CD4-positive, alpha-beta T cell (primary cell): ENCODE measurements around the gene PDE4B. TPM values are rescaled to one million over a fixed set of nuclear protein-coding genes. Genes with fewer than 3 reads are reported as not detected.

Experiments
- ATAC-seq: fragments of 200-7000 bp; cut with Tn5 transposase; one replicate; pipeline ENCODE4 v1.10.0; 2022; ENCODE audit warnings: mild to moderate bottlenecking; ENCODE audit not compliant: poor library complexity
- CTCF ChIA-PET: fragments of 350-600 bp; sonication (Branson Sonifier 250); formaldehyde crosslinking; loops from one replicate; lab custom pipeline; 2021; ENCODE audit warnings: antibody characterized with exemption, inconsistent platforms; lab: Charles Lee
- POLR2A ChIA-PET: fragments of 350-600 bp; sonication (Branson Sonifier 250); formaldehyde crosslinking; loops from one replicate; lab custom pipeline; 2021; ENCODE audit warnings: antibody characterized with exemption, inconsistent platforms; lab: Charles Lee
- DNase-seq, 14 experiments: peaks; one replicate each; pipeline ENCODE4 v3.0.0-alpha.2; 2013 to 2020; ENCODE audit warnings: mixed read lengths in 2 of 14
- H3K27ac ChIP-seq, 2 donors: one replicate each; pipeline versions ENCODE4 v1.5.1 to v1.7.0; 2013; ENCODE audit warnings: low read length in 2 of 2, low read depth in 1 of 2, mild to moderate bottlenecking in 1 of 2
- H3K27me3 ChIP-seq, 2 experiments: 1 replicate in 1 of 2; 2 replicates in 1 of 2; pipeline versions ENCODE4 v1.6.1 to v1.7.0; 2013; ENCODE audit warnings: low read length in 2 of 2, control low read depth in 1 of 2, mild to moderate bottlenecking in 1 of 2, moderate library complexity in 1 of 2; ENCODE audit not compliant: insufficient read depth in 2 of 2, control insufficient read depth in 1 of 2
- H3K36me3 ChIP-seq: one replicate; pipeline ENCODE4 v1.6.1; 2013; ENCODE audit warnings: low read length, control low read depth; ENCODE audit not compliant: insufficient read depth
- H3K4me1 ChIP-seq: one replicate; pipeline ENCODE4 v1.6.1; 2013; ENCODE audit warnings: low read length, control low read depth; ENCODE audit not compliant: insufficient read depth
- H3K4me3 ChIP-seq: one replicate; pipeline ENCODE4 v1.5.1; 2013; ENCODE audit warnings: mild to moderate bottlenecking, low read length, moderate library complexity
- H3K9me3 ChIP-seq, 2 experiments: 1 replicate in 1 of 2; 2 replicates in 1 of 2; pipeline versions ENCODE4 v1.6.1 to v1.7.0; 2013; ENCODE audit warnings: low read length in 2 of 2, mild to moderate bottlenecking in 2 of 2, control low read depth in 1 of 2, moderate library complexity in 1 of 2; ENCODE audit not compliant: control insufficient read depth in 1 of 2, insufficient read depth in 1 of 2
- H3K27ac Mint-ChIP-seq: one replicate; pipeline ENCODE4 v1.8.0; 2020; ENCODE audit warnings: mixed read lengths
- H3K27me3 Mint-ChIP-seq: one replicate; pipeline ENCODE4 v1.8.0; 2021; ENCODE audit warnings: mixed read lengths
- H3K36me3 Mint-ChIP-seq: one replicate; pipeline ENCODE4 v1.8.0; 2021; ENCODE audit warnings: low read depth, mixed read lengths
- H3K4me1 Mint-ChIP-seq: one replicate; pipeline ENCODE4 v1.8.0; 2021; ENCODE audit warnings: low read depth, mixed read lengths
- H3K4me3 Mint-ChIP-seq: one replicate; pipeline ENCODE4 v1.8.0; 2020; ENCODE audit warnings: mild to moderate bottlenecking, mixed read lengths
- H3K9me3 Mint-ChIP-seq: one replicate; pipeline ENCODE4 v1.8.0; 2020; ENCODE audit warnings: mixed read lengths
- intact Hi-C, 2 experiments: fragments of 100-400 bp; cut with DNase I in 1 of 2; cut with micrococcal nuclease in 1 of 2; formaldehyde crosslinking; loops; one replicate each; pipeline versions ENCODE4 v1.15.1 to v1.9.0; 2023 to 2025; cut with DNase I, micrococcal nuclease
- total RNA-seq, 174 experiments: library from RNA in 2 of 174; stranded (reverse) in 2 of 174; gene quantifications; one replicate each; pipeline ENCODE4 v1.2.3 and lab custom pipeline; 2021 to 2026
- TF ChIP-seq, protein P1 (sequence below): fragments of 200-600 bp; IDR thresholded peaks from one replicate; pipeline ENCODE4 v1.8.0; 2022; ENCODE audit warnings: antibody characterized with exemption, mild to moderate bottlenecking

PDE4B gene
- total RNA-seq, 2 experiments from 2014 or later, result 155 to 159 TPM

DNA sequence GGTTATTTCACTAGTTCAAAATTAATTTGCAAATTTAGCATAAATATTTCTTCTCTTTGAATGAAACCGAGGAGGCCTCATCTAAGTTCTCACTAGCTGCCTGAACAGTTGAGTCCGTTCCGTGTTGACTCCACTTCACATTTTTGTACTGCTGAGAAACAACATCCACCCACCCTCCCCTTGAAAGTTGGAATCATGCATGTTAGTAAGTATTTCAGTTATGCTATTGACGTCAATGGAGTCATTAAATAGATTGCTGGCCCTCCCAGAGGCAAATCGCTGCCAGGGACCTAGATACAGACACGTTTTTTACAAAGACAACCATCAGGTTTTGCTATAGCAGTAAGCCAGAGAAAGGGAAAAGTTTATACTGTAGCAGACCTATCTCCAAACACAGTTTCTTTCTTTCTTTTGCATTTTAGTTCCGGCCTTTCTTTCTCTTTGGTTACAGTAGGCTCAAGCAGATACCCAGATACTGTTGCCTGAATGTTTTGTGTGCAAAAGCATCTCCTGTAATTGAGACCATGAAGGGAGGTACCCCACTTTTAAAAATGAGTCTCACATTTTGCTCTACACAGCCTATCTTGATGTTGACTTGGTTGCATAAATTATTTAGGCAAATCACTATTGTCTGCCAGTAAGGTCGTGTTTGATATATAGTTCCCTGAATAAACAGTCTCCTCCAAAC, 478.7 kb downstream of the PDE4B start:
- peak in 5 of 14 experiments; percentile 23 to 74 (median 45) for DNase-seq
- H3K4me1 ChIP-seq, result peaks cover 43% of the 10 kb centered on the region
- Mint-ChIP-seq H3K4me1 (peaks cover 49% of the 10 kb centered on the region), H3K9me3 (no peaks in the 10 kb centered on the region), H3K36me3 (no peaks in the 10 kb centered on the region), H3K27me3 (no peaks in the 10 kb centered on the region), H3K4me3 (peak overlapping the region; percentile 60), H3K27ac (peak overlapping the region; percentile 86)
- no peaks in the 10 kb centered on the region for H3K27me3 ChIP-seq
- ChIA-PET CTCF (interaction anchor here (1.7 kb wide), 1 partner anchor 29 kb away, joined by 5 read pairs; no protein-coding TSS in a partner anchor), POLR2A (interaction anchor here (0.8 kb wide), 1 partner anchor 60 kb away, joined by 4 read pairs; no protein-coding TSS in a partner anchor)
- H3K4me3 ChIP-seq, result no peak overlapping the region
- no peaks in the 10 kb centered on the region for H3K36me3 ChIP-seq
- peak; percentile 65 for ATAC-seq
- no peaks in the 10 kb centered on the region for H3K9me3 ChIP-seq
- no peak overlapping the region for H3K27ac ChIP-seq
- TF ChIP-seq, protein P1, sequence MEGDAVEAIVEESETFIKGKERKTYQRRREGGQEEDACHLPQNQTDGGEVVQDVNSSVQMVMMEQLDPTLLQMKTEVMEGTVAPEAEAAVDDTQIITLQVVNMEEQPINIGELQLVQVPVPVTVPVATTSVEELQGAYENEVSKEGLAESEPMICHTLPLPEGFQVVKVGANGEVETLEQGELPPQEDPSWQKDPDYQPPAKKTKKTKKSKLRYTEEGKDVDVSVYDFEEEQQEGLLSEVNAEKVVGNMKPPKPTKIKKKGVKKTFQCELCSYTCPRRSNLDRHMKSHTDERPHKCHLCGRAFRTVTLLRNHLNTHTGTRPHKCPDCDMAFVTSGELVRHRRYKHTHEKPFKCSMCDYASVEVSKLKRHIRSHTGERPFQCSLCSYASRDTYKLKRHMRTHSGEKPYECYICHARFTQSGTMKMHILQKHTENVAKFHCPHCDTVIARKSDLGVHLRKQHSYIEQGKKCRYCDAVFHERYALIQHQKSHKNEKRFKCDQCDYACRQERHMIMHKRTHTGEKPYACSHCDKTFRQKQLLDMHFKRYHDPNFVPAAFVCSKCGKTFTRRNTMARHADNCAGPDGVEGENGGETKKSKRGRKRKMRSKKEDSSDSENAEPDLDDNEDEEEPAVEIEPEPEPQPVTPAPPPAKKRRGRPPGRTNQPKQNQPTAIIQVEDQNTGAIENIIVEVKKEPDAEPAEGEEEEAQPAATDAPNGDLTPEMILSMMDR, result no peak
- intact Hi-C loops, result no loop called here

GRCh38 chr1:66271904-66272254, 479.2 kb downstream of the PDE4B start:
- Histone ChIP-seq H3K27me3 (no peaks in the 10 kb centered on the region), H3K4me1 (peaks cover 42% of the 10 kb centered on the region), H3K4me3 (no peak overlapping the region), H3K27ac (no peak overlapping the region), H3K36me3 (no peaks in the 10 kb centered on the region), H3K9me3 (no peaks in the 10 kb centered on the region)
- peak overlapping the region; percentile 86 for H3K27ac Mint-ChIP-seq
- H3K4me3 Mint-ChIP-seq, result no peak overlapping the region
- ChIA-PET POLR2A (interaction anchor here (0.8 kb wide), 1 partner anchor 60 kb away, joined by 4 read pairs; no protein-coding TSS in a partner anchor), CTCF (interaction anchor here (1.7 kb wide), 1 partner anchor 29 kb away, joined by 5 read pairs; no protein-coding TSS in a partner anchor)
- TF ChIP-seq, protein P1, result no peak
- intact Hi-C loops, result no loop called here
- H3K4me1 Mint-ChIP-seq, result peaks cover 54% of the 10 kb centered on the region
- H3K27me3 Mint-ChIP-seq, result no peaks in the 10 kb centered on the region
- DNase-seq, result no peak
- no peak for ATAC-seq
- H3K9me3 Mint-ChIP-seq, result no peaks in the 10 kb centered on the region
- H3K36me3 Mint-ChIP-seq, result no peaks in the 10 kb centered on the region

- H3K27ac Mint-ChIP-seq, result peak overlapping the region; percentile 19
- H3K4me1 Mint-ChIP-seq, result peaks cover 70% of the 10 kb centered on the region
- Histone ChIP-seq H3K36me3 (no peaks in the 10 kb centered on the region), H3K27me3 (no peaks in the 10 kb centered on the region), H3K27ac (no peak overlapping the region), H3K4me1 (peaks cover 58% of the 10 kb centered on the region), H3K9me3 (no peaks in the 10 kb centered on the region), H3K4me3 (no peak overlapping the region)
- DNase-seq (no peak), ATAC-seq (no peak)
- H3K27me3 Mint-ChIP-seq, result no peaks in the 10 kb centered on the region
- ChIA-PET CTCF (interaction anchor here (0.7 to 2.1 kb wide), 3 partner anchors 11 to 31 kb away, joined by 3 to 6 read pairs (median 3); no protein-coding TSS in a partner anchor), POLR2A (interaction anchor here (0.6 to 2.9 kb wide), 5 partner anchors 58 to 101 kb away, joined by 3 to 33 read pairs (median 5); no protein-coding TSS in a partner anchor)
- intact Hi-C loops, result loop anchor here in 1 of 2 experiments (2.0 kb wide), 1 partner anchor 59 kb away; no protein-coding TSS in a partner anchor
- TF ChIP-seq, protein P1, result no peak
- H3K9me3 Mint-ChIP-seq, result no peaks in the 10 kb centered on the region
- no peaks in the 10 kb centered on the region for H3K36me3 Mint-ChIP-seq
- no peak overlapping the region for H3K4me3 Mint-ChIP-seq
These were observed 481.0 kb downstream of the PDE4B start for GRCh38 chr1:66273656-66274055.
